Spleen (tissue), 11 donors: ENCODE measurements around the gene MIF. TPM values are rescaled to one million over a fixed set of nuclear protein-coding genes. Genes with fewer than 3 reads are reported as not detected.

ENCODE experiments used
- DNase-seq: peaks from one replicate; pipeline ENCODE4 v3.0.0-alpha.2; 2020
- H3K27ac ChIP-seq, 8 donors: fragments of 200-600 bp; sonication (generic) in 7 of 8; 1 replicate in 4 of 8; 2 replicates in 4 of 8; pipeline versions ENCODE4 v1.5.0 to v1.8.0; 2016 to 2021; ENCODE audit warnings: inconsistent platforms in 4 of 8, mild to moderate bottlenecking in 4 of 8, moderate library complexity in 1 of 8
- H3K27me3 ChIP-seq, 7 donors: fragments of 200-600 bp; sonication (generic) in 6 of 7; replicated peaks in 1 of 7; 1 replicate in 4 of 7; 2 replicates in 3 of 7; pipeline versions ENCODE4 v1.5.0 to v1.8.0; 2016 to 2021; ENCODE audit warnings: inconsistent platforms in 3 of 7, mild to moderate bottlenecking in 1 of 7
- H3K36me3 ChIP-seq, 6 donors: fragments of 200-600 bp; sonication (generic) in 5 of 6; 1 replicate in 4 of 6; 2 replicates in 2 of 6; pipeline versions ENCODE4 v1.5.0 to v1.8.0; 2016 to 2021; ENCODE audit warnings: inconsistent platforms in 2 of 6
- H3K4me1 ChIP-seq, 6 donors: fragments of 200-600 bp; sonication (generic) in 5 of 6; 1 replicate in 3 of 6; 2 replicates in 3 of 6; pipeline versions ENCODE4 v1.5.0 to v1.8.0; 2016 to 2021; ENCODE audit warnings: inconsistent platforms in 3 of 6
- H3K4me3 ChIP-seq, 8 donors: fragments of 200-600 bp; sonication (generic) in 7 of 8; 1 replicate in 4 of 8; 2 replicates in 4 of 8; pipeline versions ENCODE4 v1.5.0 to v1.8.0; 2016 to 2021; ENCODE audit warnings: inconsistent platforms in 4 of 8, mild to moderate bottlenecking in 4 of 8, moderate library complexity in 2 of 8
- H3K9me3 ChIP-seq, 8 donors: fragments of 200-600 bp; sonication (generic) in 7 of 8; 1 replicate in 4 of 8; 2 replicates in 4 of 8; pipeline versions ENCODE4 v1.5.0 to v1.8.0; 2016 to 2021; ENCODE audit warnings: inconsistent platforms in 4 of 8
- POLR2A ChIP-seq, 3 donors: fragments of 450-650 bp; IDR thresholded peaks; one replicate each; pipeline ENCODE4 v1.5.1; 2017; ENCODE audit warnings: antibody characterized with exemption in 3 of 3, mild to moderate bottlenecking in 1 of 3
- POLR2AphosphoS5 ChIP-seq, 3 donors: sonication (generic); formaldehyde crosslinking; IDR thresholded peaks; one replicate each; pipeline ENCODE4 v1.5.1; 2017; ENCODE audit warnings: antibody characterized with exemption in 3 of 3
- WGBS, 5 donors: extraction: QIAGEN DNeasy Blood & Tissue Kit in 3 of 5; methylation state at CpG; one replicate each; pipeline versions ENCODE4 v1.1.5 to v1.1.7; 2013 to 2018; 5-methylcytosine and 5-hydroxymethylcytosine counted together
- intact Hi-C: fragments of 100-400 bp; cut with DNase I; formaldehyde crosslinking; loops from one replicate; pipeline ENCODE4 v1.15.0; 2023; ENCODE audit warnings: low total_unique reads
- polyA plus RNA-seq, 3 donors: library from polyadenylated mRNA; stranded (reverse); fragments of 200-250 nt; gene quantifications; one replicate each; pipeline ENCODE4 v1.2.1, GENCODE V29; 2013
- total RNA-seq, 7 donors: library from RNA; depleted of rRNA in 3 of 7; stranded (reverse); fragments of >200 nt in 3 of 7; fragmentation: NEBNext Ultra II Directional in 4 of 7; extraction: Animal tissue kit (Norgen Biotek cat#: 25700) in 4 of 7; gene quantifications; one replicate each; pipeline versions ENCODE4 v1.1.0 to v1.2.1, GENCODE V29; 2016 to 2021
- TF ChIP-seq, protein P1 (sequence below), 11 experiments: fragments of 200-600 bp in 7 of 11; fragments of 450-650 bp in 4 of 11; sonication (generic) in 4 of 11; IDR thresholded peaks in 8 of 11; conservative IDR thresholded peaks in 3 of 11; 1 replicate in 7 of 11; 2 replicates in 4 of 11; pipeline versions ENCODE4 v1.4.0 to v1.8.0; 2016 to 2021; ENCODE audit warnings: antibody characterized with exemption in 11 of 11, inconsistent platforms in 4 of 11, mild to moderate bottlenecking in 1 of 11
- donor health status: healthy with polysubstance abuse.
- donor health status: DM: no; HTN: no; CAD: no; lungs with moderate emphysema.
- donor health status: DM: no; HTN: no; CAD: no.
- donor health status: Bipolar disorder and iron deficiency.
- donor health status: healthy.
- donor health status: DM: no; HTN: no; CAD: no.
- donor health status: DM: yes; HTN: yes; CAD: no.

The MIF gene
- total and polyA plus RNA-seq, 10 donors: 168 to 580 (median 219) TPM

DNA sequence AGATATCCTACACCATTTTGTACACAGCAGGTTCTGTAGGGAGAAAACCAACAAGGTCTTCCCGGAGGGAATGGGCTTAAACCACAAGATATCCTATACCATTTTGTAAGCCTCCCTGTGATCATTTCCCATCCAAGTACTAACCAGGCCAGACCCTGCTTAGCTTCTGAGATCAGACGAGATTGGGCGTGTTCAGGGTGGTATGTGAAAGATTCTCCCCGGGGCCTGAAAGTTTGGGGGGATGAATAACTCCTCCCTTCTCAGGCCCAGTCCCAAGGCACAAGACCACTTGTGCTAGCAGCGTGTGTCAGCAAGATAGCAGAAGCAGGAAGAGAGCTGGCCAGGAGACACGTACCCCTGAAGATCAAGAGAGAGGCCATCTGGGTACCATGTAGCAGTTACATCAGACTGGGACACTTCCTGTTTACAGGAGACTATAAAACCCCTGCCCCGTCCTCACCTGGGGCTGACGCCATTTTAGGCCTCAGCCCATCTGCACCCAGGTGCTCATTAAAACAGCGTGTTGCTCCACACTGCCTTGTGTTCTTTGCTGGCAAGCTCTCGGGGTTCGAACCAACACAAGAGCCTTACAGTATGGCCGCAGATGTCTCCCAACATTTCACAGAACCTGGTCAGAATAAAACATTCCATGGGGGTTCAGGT is 17.3 kb downstream of the MIF start:
- DNase-seq: no peak
- Histone ChIP-seq H3K27ac (no peak overlapping the region), H3K4me3 (no peak overlapping the region), H3K4me1 (peaks cover 0 to 40% (median 22%) of the 10 kb centered on the region in 6 donors), H3K9me3 (no peaks in the 10 kb centered on the region), H3K27me3 (no peaks in the 10 kb centered on the region), H3K36me3 (peaks cover 0 to 4% (median 0%) of the 10 kb centered on the region in 6 donors)
- TF ChIP-seq POLR2A (IDR thresholded peaks at IDR 0.05): no peak
- TF ChIP-seq POLR2AphosphoS5 (IDR thresholded peaks at IDR 0.05): no peak
- TF ChIP-seq, protein P1, sequence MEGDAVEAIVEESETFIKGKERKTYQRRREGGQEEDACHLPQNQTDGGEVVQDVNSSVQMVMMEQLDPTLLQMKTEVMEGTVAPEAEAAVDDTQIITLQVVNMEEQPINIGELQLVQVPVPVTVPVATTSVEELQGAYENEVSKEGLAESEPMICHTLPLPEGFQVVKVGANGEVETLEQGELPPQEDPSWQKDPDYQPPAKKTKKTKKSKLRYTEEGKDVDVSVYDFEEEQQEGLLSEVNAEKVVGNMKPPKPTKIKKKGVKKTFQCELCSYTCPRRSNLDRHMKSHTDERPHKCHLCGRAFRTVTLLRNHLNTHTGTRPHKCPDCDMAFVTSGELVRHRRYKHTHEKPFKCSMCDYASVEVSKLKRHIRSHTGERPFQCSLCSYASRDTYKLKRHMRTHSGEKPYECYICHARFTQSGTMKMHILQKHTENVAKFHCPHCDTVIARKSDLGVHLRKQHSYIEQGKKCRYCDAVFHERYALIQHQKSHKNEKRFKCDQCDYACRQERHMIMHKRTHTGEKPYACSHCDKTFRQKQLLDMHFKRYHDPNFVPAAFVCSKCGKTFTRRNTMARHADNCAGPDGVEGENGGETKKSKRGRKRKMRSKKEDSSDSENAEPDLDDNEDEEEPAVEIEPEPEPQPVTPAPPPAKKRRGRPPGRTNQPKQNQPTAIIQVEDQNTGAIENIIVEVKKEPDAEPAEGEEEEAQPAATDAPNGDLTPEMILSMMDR (IDR thresholded peaks at IDR 0.05 in 8 of 11, conservative IDR thresholded peaks at IDR 0.05 in 3 of 11): no peak
- WGBS, 5 donors: 87 to 95% (median 92%) methylated on average over 11 to 12 of the region's 12 CpGs
- intact Hi-C loops: no loop called here

GRCh38 chr22:23912293-23912903 is 18.2 kb downstream of the MIF start:
- TF ChIP-seq POLR2AphosphoS5 (IDR thresholded peaks at IDR 0.05): no peak
- TF ChIP-seq POLR2A (IDR thresholded peaks at IDR 0.05): no peak
- TF ChIP-seq, protein P1 (IDR thresholded peaks at IDR 0.05 in 8 of 11, conservative IDR thresholded peaks at IDR 0.05 in 3 of 11): no peak
- Histone ChIP-seq H3K27me3 (no peaks in the 10 kb centered on the region), H3K4me3 (no peak overlapping the region), H3K9me3 (no peaks in the 10 kb centered on the region), H3K36me3 (peaks cover 0 to 13% (median 0%) of the 10 kb centered on the region in 6 donors), H3K27ac (no peak overlapping the region), H3K4me1 (peaks cover 0 to 34% (median 19%) of the 10 kb centered on the region in 6 donors)
- intact Hi-C loops: no loop called here
- 91 to 95% (median 93%) methylated on average over 9 of the region's 9 CpGs for WGBS, 5 donors
- no peak for DNase-seq

DNA sequence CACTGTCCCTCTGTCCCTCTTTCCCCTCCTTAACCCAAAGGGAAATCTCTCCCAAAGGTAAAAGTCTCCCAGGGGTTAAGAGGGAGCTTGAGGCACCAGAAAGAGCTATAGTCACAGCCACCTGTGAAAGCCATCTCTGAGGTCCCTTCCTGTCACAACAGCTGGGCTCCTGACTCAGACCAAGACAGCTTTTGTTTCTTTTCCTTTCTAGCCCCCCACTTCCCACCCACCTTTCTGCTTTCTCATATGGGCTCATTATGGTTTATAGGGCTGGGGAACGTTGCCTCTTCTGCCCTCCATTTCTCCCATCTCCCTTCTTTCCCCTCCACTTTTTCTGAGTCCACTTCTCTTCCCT is 19.1 kb downstream of the MIF start:
- H3K4me3 ChIP-seq: peak overlapping the region; percentile 35 to 80 (median 56)
- H3K4me1 ChIP-seq: peaks cover 0 to 34% (median 19%) of the 10 kb centered on the region in 6 donors
- TF ChIP-seq, protein P1 (IDR thresholded peaks at IDR 0.05 in 8 of 11, conservative IDR thresholded peaks at IDR 0.05 in 3 of 11): no peak
- no peak for TF ChIP-seq POLR2A (IDR thresholded peaks at IDR 0.05)
- no peak for TF ChIP-seq POLR2AphosphoS5 (IDR thresholded peaks at IDR 0.05)
- H3K27me3 ChIP-seq: no peaks in the 10 kb centered on the region
- H3K36me3 ChIP-seq: peaks cover 0 to 21% (median 0%) of the 10 kb centered on the region in 6 donors
- H3K27ac ChIP-seq: peak overlapping the region; percentile 86 to 95 (median 92)
- intact Hi-C loops: no loop called here
- no peak for DNase-seq
- H3K9me3 ChIP-seq: no peaks in the 10 kb centered on the region
- WGBS, 5 donors: 0% methylated on average over 1 of the region's 1 CpG

- intact Hi-C loops: no loop called here
- peak overlapping the region; percentile 35 to 80 (median 56) for H3K4me3 ChIP-seq
- no peaks in the 10 kb centered on the region for H3K9me3 ChIP-seq
- WGBS, 5 donors: 0 to 1% (median 0%) methylated on average over 37 to 44 of the region's 44 CpGs
- H3K27me3 ChIP-seq: no peaks in the 10 kb centered on the region
- H3K27ac ChIP-seq: peak overlapping the region; percentile 86 to 95 (median 92)
- TF ChIP-seq POLR2AphosphoS5 (IDR thresholded peaks at IDR 0.05) (peak; percentile 98 to 99 (median 99)), POLR2A (IDR thresholded peaks at IDR 0.05) (peak; percentile 69 to 90 (median 75))
- TF ChIP-seq, protein P1 (IDR thresholded peaks at IDR 0.05 in 8 of 11, conservative IDR thresholded peaks at IDR 0.05 in 3 of 11): peak in 4 of 11 experiments; percentile 11 to 29 (median 22)
- peaks cover 0 to 33% (median 19%) of the 10 kb centered on the region in 6 donors for H3K4me1 ChIP-seq
- DNase-seq: peak; percentile 100
- peaks cover 0 to 27% (median 0%) of the 10 kb centered on the region in 6 donors for H3K36me3 ChIP-seq
Measured at GRCh38 chr22:23913661-23914353, 19.6 kb downstream of the MIF start.
